Astrocyte of the spinal cord (primary cell): ENCODE measurements around the gene NUP85.
"Not testable (repeated sequence)": the region's sequence is repeated elsewhere in the genome, so short reads cannot be mapped to it uniquely, and the experiment has no call there.

Source experiments
- DNase-seq: peaks from one replicate; pipeline ENCODE4 v3.0.0; 2011; ENCODE audit warnings: low read depth, low spot score
- H3K4me3 ChIP-seq: 2 replicates; pipeline ENCODE4 v1.5.1; 2011; ENCODE audit warnings: low read depth, mild to moderate bottlenecking, low read length, moderate library complexity
- CTCF ChIP-seq: IDR thresholded peaks from 2 replicates; pipeline ENCODE4 v1.5.1; 2012; ENCODE audit warnings: low read depth, mild to moderate bottlenecking, low read length, inconsistent platforms
- in situ Hi-C: cut with HindIII; loops from 2 replicates; pipeline ENCODE4 v1.10.0; 2017; ENCODE audit warnings: low sequenced_read_pairs

The NUP85 gene

DNA sequence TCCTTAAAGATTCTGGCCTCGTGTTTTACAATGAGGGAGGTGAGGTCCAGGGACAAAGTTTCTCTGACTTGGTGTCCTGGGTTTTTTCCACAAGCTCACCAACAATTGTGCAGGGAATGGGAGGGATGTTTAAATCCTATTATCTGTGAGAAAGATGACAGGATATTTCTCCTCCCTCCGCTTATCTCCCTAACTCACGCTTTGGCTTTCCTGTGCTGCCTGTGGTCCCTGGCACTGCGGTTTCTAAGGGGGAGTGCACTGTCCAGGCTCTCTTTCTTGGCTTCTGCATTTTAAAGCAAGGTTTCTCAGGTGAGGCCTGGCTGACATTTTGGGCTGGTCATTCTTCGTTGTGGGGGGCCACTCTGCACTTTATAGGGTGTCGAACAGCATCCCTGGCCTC lies 39.5 kb downstream of the NUP85 start:
- H3K4me3 ChIP-seq: no peak overlapping the region
- in situ Hi-C loops: no loop called here
- DNase-seq: no peak
- no peak for TF ChIP-seq CTCF

DNA sequence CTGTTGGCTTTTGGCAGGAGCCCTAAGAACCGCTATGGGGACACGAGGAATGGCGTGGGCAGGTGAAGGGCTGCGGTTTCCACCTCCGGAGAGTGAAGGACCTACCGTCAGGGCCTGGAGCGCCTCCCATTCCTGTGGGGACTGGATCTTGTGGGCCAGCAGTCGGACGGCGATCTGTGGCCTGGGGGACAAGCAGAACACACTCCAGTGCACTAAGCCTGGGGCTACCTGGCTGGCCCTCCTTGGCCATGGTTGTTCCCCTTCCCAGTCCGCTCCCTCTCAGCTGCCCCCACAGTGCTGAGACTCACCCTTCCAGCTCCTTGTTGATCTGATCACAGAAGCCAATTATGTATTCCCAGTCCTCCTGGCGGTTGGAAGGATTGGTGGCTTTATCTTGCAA lies 40.9 kb downstream of the NUP85 start:
- no peak for TF ChIP-seq CTCF
- in situ Hi-C loops: no loop called here
- DNase-seq: no peak
- H3K4me3 ChIP-seq: no peak overlapping the region

DNA sequence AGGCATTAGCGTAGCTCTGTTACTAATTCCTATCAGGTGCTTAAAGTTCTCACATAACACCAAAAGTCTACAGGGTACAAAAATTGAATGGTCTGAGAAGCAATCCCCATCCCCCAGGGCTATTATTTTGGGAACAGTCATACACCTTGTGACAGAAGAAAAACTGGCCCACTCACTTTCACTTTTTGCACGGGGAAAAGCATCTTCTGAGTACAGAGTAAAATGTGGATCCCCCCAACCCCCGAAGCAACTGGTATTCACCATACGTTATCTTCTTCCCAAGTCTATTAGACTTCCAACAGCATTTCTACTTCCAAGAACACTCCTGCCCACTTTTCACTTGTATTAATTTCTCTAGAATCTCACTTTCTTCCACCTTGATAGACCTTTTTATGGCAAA lies 44.1 kb downstream of the NUP85 start:
- no peak overlapping the region for H3K4me3 ChIP-seq
- in situ Hi-C loops: no loop called here
- no peak for TF ChIP-seq CTCF
- DNase-seq: no peak

- in situ Hi-C loops: no loop called here
- peak; percentile 18 for DNase-seq
- H3K4me3 ChIP-seq: no peak overlapping the region
- no peak for TF ChIP-seq CTCF
Measured at GRCh38 chr17:75250009-75250471, 44.6 kb downstream of the NUP85 start.

GRCh38 chr17:75252039-75252816 lies 46.7 kb downstream of the NUP85 start:
- H3K4me3 ChIP-seq: no peak overlapping the region
- no peak for DNase-seq
- no peak for TF ChIP-seq CTCF
- in situ Hi-C loops: no loop called here

- DNase-seq, in situ Hi-C loops, H3K4me3 ChIP-seq: not testable (repeated sequence)
Measured at GRCh38 chr17:75255954-75256698, 50.6 kb downstream of the NUP85 start.

GRCh38 chr17:75257228-75257627 lies 51.7 kb downstream of the NUP85 start:
- DNase-seq, in situ Hi-C loops, H3K4me3 ChIP-seq: not testable (repeated sequence)
